Liver (tissue), 9 donors: ENCODE results near the gene C14orf180. TPM values are rescaled to one million over a fixed set of nuclear protein-coding genes. Genes with fewer than 3 reads are reported as not detected.

Experiments
- DNase-seq: peaks from one replicate; pipeline ENCODE4 v3.0.0-alpha.2; 2017; ENCODE audit warnings: low spot score
- H3K27ac ChIP-seq, 2 donors: one replicate each; pipeline ENCODE4 v1.7.0; 2013; ENCODE audit warnings: inconsistent platforms in 2 of 2, low read length in 2 of 2, control low read depth in 1 of 2, low read depth in 1 of 2, mild to moderate bottlenecking in 1 of 2
- H3K27me3 ChIP-seq, 4 donors: one replicate each; pipeline versions ENCODE4 v1.6.1 to v1.7.0; 2013; ENCODE audit warnings: low read length in 3 of 4, inconsistent platforms in 1 of 4, mild to moderate bottlenecking in 1 of 4, moderate library complexity in 1 of 4; ENCODE audit not compliant: control insufficient read depth in 4 of 4, insufficient read depth in 4 of 4
- H3K36me3 ChIP-seq, 4 donors: one replicate each; pipeline versions ENCODE4 v1.6.1 to v1.7.0; 2013; ENCODE audit warnings: low read length in 3 of 4, mild to moderate bottlenecking in 3 of 4, low read depth in 1 of 4, moderate library complexity in 1 of 4; ENCODE audit not compliant: control insufficient read depth in 4 of 4, insufficient read depth in 3 of 4
- H3K4me1 ChIP-seq, 4 donors: one replicate each; pipeline versions ENCODE4 v1.6.1 to v1.7.0; 2013; ENCODE audit warnings: low read length in 3 of 4, mild to moderate bottlenecking in 3 of 4, moderate library complexity in 1 of 4; ENCODE audit not compliant: control insufficient read depth in 4 of 4, insufficient read depth in 4 of 4
- H3K4me3 ChIP-seq, 3 donors: one replicate each; pipeline versions ENCODE4 v1.6.1 to v1.7.0; 2013; ENCODE audit warnings: low read length in 3 of 3, control low read depth in 1 of 3, low read depth in 1 of 3, mild to moderate bottlenecking in 1 of 3
- H3K9ac ChIP-seq, 2 donors: one replicate each; pipeline ENCODE4 v1.7.0; 2013; ENCODE audit warnings: low read length in 2 of 2, mild to moderate bottlenecking in 2 of 2, moderate library complexity in 2 of 2, control low read depth in 1 of 2, low read depth in 1 of 2
- H3K9me3 ChIP-seq, 4 donors: one replicate each; pipeline versions ENCODE4 v1.6.1 to v1.7.0; 2013; ENCODE audit warnings: low read length in 3 of 4; ENCODE audit not compliant: control insufficient read depth in 4 of 4
- EGR1 ChIP-seq, 2 donors: IDR thresholded peaks; 2 replicates each; pipeline ENCODE4 v1.6.1; 2016 to 2018; ENCODE audit warnings: antibody characterized with exemption in 2 of 2, low read depth in 2 of 2
- FOXA1 ChIP-seq: IDR thresholded peaks from 2 replicates; pipeline ENCODE4 v1.6.1; 2016; ENCODE audit warnings: antibody characterized with exemption
- GABPA ChIP-seq, 2 donors: IDR thresholded peaks in 1 of 2; conservative IDR thresholded peaks in 1 of 2; 2 replicates each; pipeline ENCODE4 v1.6.1; 2016; ENCODE audit warnings: antibody characterized with exemption in 2 of 2, mild to moderate bottlenecking in 1 of 2, moderate library complexity in 1 of 2
- HNF4A ChIP-seq, 2 donors: conservative IDR thresholded peaks; 2 replicates each; pipeline ENCODE4 v1.6.1; 2016; ENCODE audit warnings: antibody characterized with exemption in 2 of 2, mild to moderate bottlenecking in 2 of 2
- HNF4G ChIP-seq: IDR thresholded peaks from 2 replicates; pipeline ENCODE4 v1.6.1; 2016; ENCODE audit warnings: antibody characterized with exemption
- JUND ChIP-seq, 2 donors: IDR thresholded peaks; 2 replicates each; pipeline ENCODE4 v1.6.1; 2016; ENCODE audit warnings: antibody characterized with exemption in 2 of 2
- RAD21 ChIP-seq, 2 donors: IDR thresholded peaks; 2 replicates each; pipeline ENCODE4 v1.6.1; 2016; ENCODE audit warnings: antibody characterized with exemption in 2 of 2, mild to moderate bottlenecking in 2 of 2
- REST ChIP-seq: IDR thresholded peaks from 2 replicates; pipeline ENCODE4 v1.6.1; 2016; ENCODE audit warnings: antibody characterized with exemption, mild to moderate bottlenecking
- YY1 ChIP-seq: IDR thresholded peaks from 2 replicates; pipeline ENCODE4 v1.6.1; 2016; ENCODE audit warnings: antibody characterized with exemption, mild to moderate bottlenecking
- WGBS: extraction: QIAGEN DNeasy Blood & Tissue Kit; methylation state at CpG from one replicate; pipeline ENCODE4 v1.1.7; 2013; 5-methylcytosine and 5-hydroxymethylcytosine counted together
- polyA plus RNA-seq, 2 donors: library from polyadenylated mRNA; stranded (reverse) in 1 of 2; unstranded in 1 of 2; fragments of 200-250 nt in 1 of 2; fragments of >200 nt in 1 of 2; fragmentation: Nextera tagmentation in 1 of 2; extraction: Ambion mirVana in 1 of 2; gene quantifications; one replicate each; pipeline versions ENCODE4 v1.2.1 to v1.2.3, GENCODE V29; 2013 to 2015
- total RNA-seq, 2 donors: library from RNA; depleted of rRNA; stranded (reverse); fragments of >200 nt; gene quantifications; one replicate each; pipeline ENCODE4 v1.2.3, GENCODE V29; 2014
- TF ChIP-seq, protein P1 (sequence below): IDR thresholded peaks from 2 replicates; pipeline ENCODE4 v1.6.1; 2016; ENCODE audit warnings: antibody characterized with exemption
- TF ChIP-seq, protein P2 (sequence below): IDR thresholded peaks from 2 replicates; pipeline ENCODE4 v1.6.1; 2016; ENCODE audit warnings: antibody characterized with exemption
- donor health status: healthy.
- donor health status: healthy.
- donor health status: healthy.
- donor health status: healthy.
- donor health status: healthy.

Gene C14orf180
- total and polyA plus RNA-seq, 4 donors, result 0.09 to 4.0 (median 2.9) TPM

- TF ChIP-seq, protein P1, sequence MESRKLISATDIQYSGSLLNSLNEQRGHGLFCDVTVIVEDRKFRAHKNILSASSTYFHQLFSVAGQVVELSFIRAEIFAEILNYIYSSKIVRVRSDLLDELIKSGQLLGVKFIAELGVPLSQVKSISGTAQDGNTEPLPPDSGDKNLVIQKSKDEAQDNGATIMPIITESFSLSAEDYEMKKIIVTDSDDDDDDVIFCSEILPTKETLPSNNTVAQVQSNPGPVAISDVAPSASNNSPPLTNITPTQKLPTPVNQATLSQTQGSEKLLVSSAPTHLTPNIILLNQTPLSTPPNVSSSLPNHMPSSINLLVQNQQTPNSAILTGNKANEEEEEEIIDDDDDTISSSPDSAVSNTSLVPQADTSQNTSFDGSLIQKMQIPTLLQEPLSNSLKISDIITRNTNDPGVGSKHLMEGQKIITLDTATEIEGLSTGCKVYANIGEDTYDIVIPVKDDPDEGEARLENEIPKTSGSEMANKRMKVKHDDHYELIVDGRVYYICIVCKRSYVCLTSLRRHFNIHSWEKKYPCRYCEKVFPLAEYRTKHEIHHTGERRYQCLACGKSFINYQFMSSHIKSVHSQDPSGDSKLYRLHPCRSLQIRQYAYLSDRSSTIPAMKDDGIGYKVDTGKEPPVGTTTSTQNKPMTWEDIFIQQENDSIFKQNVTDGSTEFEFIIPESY, result no peak
- TF ChIP-seq GABPA (IDR thresholded peaks at IDR 0.05 in 1 of 2, conservative IDR thresholded peaks at IDR 0.05 in 1 of 2), result no peak
- TF ChIP-seq YY1, result no peak
- no peak for TF ChIP-seq HNF4G
- no peak for TF ChIP-seq HNF4A (conservative IDR thresholded peaks at IDR 0.05)
- TF ChIP-seq JUND (IDR thresholded peaks at IDR 0.05), result no peak
Measured at GRCh38 chr14:104541905-104542465, 37.6 kb upstream of the C14orf180 start (continued).

DNA sequence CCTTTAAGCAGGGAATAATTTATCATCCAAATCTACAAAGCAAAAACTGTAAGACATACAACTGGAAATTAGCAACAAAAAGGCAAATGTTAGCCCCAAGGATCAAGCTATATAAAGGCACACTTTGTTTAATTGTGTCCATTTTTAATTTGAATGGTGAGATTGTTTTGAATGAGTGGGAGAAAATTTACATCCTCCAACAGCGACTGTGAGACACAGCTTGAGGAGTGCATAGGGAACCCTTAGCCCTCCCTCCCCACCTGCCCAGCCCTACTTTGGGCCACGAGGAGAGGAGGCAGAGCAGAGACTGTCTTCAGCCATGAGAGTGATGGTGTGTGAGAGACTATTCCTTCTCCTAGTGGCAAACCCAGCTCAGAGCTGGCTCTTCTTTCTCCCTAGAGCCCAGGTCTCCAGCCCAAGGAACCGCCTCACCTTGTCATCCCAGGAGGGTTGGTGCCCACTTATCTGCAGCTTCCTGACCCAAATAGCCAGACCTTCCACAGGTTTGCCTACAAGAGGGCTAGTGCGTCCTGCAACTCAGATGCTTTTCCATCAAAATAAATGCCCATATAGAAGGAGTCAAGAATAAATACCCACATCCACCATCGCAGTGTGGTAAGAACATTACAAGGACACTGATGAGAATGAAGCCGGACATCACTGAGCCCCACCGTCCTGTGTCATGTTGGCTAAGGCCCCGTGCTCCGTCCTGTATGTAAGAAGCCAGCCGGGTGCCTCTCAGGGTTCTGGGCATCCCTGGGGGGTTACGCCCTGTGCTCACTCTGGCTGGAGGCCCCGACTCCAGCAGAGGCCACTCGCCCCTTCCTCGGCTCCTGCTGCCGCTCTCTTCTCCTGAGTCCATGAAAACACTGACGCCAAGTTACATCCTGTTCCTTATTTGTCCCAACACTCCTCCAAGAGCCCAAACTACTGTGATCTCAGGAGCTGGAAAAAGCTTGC lies 36.4 kb upstream of the C14orf180 start:
- Histone ChIP-seq H3K9me3 (no peaks in the 10 kb centered on the region), H3K36me3 (no peaks in the 10 kb centered on the region), H3K4me3 (no peak overlapping the region), H3K4me1 (no peaks in the 10 kb centered on the region), H3K27ac (no peak overlapping the region), H3K27me3 (peaks cover 0 to 7% (median 2%) of the 10 kb centered on the region in 4 donors), H3K9ac (no peak overlapping the region)
- no peak for TF ChIP-seq RAD21 (IDR thresholded peaks at IDR 0.05)
- TF ChIP-seq YY1, result no peak
- TF ChIP-seq HNF4G, result no peak
- no peak for TF ChIP-seq FOXA1
- TF ChIP-seq GABPA (IDR thresholded peaks at IDR 0.05 in 1 of 2, conservative IDR thresholded peaks at IDR 0.05 in 1 of 2), result no peak
- no peak for TF ChIP-seq REST
- TF ChIP-seq, protein P2, sequence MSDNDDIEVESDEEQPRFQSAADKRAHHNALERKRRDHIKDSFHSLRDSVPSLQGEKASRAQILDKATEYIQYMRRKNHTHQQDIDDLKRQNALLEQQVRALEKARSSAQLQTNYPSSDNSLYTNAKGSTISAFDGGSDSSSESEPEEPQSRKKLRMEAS, result no peak
- no peak for TF ChIP-seq EGR1 (IDR thresholded peaks at IDR 0.05; ENCODE audit: low read depth in 2 of 2)
- DNase-seq, result no peak
- WGBS, result 79% methylated on average over 16 of the region's 16 CpGs

DNA sequence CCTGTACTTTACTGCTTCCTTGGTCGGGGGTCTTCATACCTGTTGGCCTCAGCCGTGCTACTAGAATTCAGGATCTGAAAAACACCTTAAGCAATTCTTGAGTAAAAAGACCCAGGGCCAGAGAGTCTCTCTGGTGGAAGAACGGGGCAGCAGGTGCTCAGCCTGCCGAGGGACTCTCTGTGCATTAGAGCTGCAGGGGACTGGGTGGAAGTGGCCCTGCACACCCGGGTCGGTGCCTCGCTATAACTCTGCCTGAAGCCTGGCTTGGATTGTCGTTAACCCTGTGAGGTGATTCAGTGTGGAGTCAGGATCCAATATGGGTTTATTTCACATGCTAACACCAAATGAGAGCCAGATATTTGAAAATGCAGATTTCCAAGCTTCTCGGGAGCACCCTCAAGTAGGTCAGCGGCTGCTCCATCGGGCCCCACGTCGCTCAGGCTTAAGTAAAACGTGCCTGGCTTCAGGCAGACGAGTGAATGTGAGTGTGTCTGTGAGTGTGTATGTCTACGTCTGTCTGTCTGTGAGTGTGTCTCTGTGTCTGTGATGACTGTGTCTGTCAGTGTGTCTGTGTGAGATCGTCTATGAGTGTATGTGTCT lies 35.1 kb upstream of the C14orf180 start:
- 60% methylated on average over 17 of the region's 17 CpGs for WGBS
- no peak overlapping the region for H3K4me3 ChIP-seq
- no peaks in the 10 kb centered on the region for H3K9me3 ChIP-seq
- H3K9ac ChIP-seq, result no peak overlapping the region
- H3K4me1 ChIP-seq, result no peaks in the 10 kb centered on the region
- no peak overlapping the region for H3K27ac ChIP-seq
- H3K36me3 ChIP-seq, result no peaks in the 10 kb centered on the region
- H3K27me3 ChIP-seq, result peaks cover 0 to 10% (median 2%) of the 10 kb centered on the region in 4 donors
- no peak for DNase-seq
- TF ChIP-seq FOXA1, result no peak
